NCI-H1105 (cell line): ENCODE results near the gene SLC22A9.
"Not testable (repeated sequence)": the region's sequence is repeated elsewhere in the genome, so short reads cannot be mapped to it uniquely, and the experiment has no call there.

ENCODE experiments used
- DNase-seq: peaks from one replicate; lab custom pipeline; 2025; lab: John Stamatoyannopoulos, UW

The SLC22A9 gene

DNA sequence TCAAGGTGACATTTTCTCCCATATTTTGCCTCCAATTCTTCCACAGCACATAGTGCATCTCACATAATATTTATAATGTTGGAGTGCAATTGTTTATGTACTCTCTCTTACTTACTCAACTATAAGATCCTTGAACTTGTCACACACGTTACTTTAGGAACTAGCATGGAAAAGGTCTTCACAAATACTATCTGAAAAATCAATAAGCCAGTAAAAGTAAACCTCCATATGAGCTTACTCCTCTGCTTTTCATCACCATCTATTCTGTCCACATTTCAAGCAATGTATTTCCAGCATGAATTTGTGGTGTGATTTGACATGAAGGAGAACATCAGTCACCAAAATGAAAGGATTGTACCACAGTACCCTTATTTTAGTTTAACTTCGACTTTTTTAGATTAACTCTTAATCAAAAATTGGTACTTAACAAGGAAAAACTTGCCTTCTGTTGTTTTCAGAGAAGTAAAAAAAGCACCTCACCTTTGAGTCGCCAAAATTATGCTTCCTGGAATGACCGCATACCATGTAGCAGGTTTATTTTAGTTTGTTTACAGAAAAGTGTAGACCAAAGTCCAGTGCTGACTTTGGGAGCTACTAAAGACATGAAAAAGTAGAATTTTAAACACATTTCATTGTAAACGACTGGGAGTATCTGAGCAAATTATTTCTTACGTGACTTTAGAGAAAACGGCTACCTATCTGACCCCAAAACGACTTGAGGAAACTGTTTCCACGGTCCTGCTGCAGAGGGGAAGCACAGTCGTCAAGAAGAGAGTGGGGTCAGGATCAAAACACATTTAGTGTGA lies at the start of gene SLC22A9:
TSS of gene SLC22A9 (plus strand) at position 621 of the 806 bp plus-strand sequence. CDS start 272 bp downstream, outside the sequence.
- no peak for DNase-seq

GRCh38 chr11:63321723-63322122 lies 47.9 kb upstream of the SLC22A9 start:
- no peak for DNase-seq

DNA sequence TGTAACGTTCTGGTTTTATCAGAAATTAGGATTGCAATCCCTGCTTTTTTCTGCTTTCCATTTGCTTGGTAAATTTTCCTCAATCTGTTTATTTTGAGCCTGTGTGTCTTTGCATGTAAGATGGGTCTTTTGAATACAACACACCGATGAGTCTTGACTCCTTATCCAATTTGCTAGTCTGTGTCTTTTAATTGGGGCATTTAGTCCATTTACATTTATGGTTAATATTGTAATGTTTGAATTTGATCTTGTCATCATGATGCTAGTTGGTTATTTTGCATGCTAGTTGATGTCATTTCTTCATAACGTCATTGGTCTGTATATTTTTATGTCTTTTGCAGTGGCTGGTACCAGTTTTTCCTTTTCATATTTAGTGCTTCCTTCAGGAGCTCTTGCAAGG lies 34.5 kb upstream of the SLC22A9 start:
- DNase-seq, result not testable (repeated sequence)

DNA sequence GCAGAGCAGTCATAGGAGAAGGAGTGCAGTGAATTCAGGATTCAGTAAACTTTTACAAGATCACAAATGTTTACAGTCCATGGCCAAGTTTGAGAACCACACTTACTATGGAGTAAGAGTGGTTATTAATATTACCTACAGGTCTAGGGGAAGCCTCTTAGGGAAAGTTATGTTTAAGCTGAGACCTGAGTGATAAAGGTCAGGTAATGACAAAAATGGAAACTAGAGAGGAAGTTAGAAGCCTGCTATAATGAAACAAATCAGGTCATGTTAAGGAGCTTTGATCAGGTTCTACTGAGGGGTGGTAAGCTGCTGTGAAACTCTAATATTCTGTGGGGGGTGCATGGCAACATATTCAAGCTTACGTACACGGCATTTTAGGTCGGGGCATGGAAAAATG lies 32.5 kb upstream of the SLC22A9 start:
- DNase-seq, result no peak

DNA sequence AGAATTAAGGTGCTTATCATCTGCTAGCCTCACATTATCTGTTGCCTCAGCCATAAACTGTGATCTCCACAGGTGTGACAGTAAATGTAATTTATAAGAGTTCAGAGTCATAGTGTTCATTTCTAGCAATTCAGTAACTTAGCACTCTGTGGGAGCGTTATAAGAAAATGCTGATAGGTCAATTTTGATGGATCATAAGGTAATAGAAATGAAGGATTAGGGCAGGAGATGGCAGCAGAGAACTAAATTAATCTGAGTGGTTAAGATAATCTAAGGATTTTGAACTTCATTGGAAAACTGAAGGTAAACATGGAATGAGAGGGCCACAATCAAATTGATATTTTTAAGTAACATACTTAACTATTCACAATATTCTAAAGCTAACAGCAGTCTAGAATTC lies 26.5 kb upstream of the SLC22A9 start:
- DNase-seq, result no peak

DNA sequence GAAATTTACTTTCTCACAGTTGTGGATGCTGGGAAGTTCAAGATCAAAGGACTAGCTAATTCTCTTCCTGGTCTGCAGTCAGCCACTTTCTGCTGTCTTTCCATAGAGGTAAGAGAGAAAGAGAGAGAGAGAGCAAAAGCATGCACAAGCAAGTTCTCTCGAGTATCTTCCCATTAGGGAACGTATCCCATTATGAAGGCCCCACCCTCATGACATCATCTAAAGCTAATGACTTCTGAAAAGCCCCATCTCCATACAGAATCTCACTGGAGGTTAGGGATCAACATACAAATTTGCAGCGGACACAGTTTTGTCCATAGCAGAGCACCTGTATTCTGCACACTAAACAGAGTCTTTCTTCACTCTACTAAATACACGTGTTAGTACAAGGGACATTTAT lies 17.4 kb upstream of the SLC22A9 start:
- DNase-seq, result no peak

GRCh38 chr11:63362196-63362793 lies 7.3 kb upstream of the SLC22A9 start:
- no peak for DNase-seq

DNA sequence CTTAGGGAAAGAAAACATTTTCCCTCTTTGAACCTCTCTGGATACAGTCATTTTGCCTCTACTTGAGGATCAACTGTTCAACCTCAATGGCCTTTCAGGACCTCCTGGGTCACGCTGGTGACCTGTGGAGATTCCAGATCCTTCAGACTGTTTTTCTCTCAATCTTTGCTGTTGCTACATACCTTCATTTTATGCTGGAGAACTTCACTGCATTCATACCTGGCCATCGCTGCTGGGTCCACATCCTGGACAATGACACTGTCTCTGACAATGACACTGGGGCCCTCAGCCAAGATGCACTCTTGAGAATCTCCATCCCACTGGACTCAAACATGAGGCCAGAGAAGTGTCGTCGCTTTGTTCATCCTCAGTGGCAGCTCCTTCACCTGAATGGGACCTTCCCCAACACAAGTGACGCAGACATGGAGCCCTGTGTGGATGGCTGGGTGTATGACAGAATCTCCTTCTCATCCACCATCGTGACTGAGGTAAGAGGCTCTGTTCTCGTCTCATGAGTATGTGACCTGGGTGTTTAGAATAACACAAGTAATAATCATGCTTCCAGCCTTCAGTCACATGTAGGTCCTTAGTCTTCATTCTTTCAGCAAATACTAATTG lies 495 bp downstream of the SLC22A9 start:
- DNase-seq, result no peak

GRCh38 chr11:63371396-63371795 lies 1.8 kb downstream of the SLC22A9 start:
- DNase-seq, result no peak

DNA sequence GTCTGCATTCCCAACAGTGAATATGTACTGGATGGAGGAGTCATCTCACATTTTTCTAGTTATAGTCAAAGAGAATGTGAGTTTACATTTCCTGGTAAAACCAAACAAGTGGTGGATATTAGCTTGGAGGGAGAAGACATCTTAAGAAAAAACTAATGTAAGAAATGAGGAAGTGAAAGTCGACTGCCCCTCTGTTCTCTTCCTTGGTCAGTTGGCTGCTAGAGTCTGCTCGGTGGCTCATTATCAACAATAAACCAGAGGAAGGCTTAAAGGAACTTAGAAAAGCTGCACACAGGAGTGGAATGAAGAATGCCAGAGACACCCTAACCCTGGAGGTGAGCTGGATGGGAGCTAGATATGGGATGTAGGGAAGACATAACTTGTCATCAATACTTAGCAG lies 5.8 kb downstream of the SLC22A9 start:
- DNase-seq, result no peak

- DNase-seq, result no peak
Measured at GRCh38 chr11:63380130-63380529, 10.5 kb downstream of the SLC22A9 start.

GRCh38 chr11:63395697-63396096 lies 26.1 kb downstream of the SLC22A9 start:
- no peak for DNase-seq

DNA sequence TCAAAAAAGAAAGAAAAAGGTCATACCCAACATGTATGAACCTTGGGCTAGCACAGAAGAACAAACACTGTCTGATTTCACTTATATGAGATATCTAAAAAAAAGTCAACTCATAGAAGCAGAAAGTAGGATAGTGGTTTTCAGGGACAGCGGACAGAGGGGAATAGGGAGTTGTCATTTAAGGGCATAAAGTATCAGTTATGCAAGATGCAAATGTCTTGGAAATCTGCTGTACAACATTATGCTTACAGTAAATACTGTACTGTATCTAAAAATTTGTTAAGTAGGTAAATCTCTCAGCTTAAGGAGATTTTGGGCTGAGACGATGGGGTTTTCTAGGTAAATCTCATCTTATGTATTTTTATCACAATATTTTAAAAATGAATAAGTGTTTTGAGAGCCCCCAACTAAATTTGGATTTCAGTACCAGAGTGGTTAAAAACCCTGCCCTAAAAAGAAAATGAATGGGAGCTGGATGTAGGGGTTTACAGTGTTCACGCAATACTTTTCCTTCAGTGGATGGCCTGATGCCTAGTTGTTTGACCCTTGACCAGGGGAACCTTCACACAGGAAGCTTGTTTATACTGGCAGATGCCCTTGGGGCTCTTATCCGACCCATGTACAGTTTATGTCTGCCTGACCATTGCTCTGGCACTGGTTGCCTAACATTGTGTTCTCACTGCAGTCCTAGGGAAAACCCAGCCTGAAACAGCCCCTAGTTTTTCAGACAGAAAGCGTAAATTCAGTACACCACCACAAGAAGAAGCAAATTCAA lies 34.8 kb downstream of the SLC22A9 start:
- DNase-seq, result no peak

DNA sequence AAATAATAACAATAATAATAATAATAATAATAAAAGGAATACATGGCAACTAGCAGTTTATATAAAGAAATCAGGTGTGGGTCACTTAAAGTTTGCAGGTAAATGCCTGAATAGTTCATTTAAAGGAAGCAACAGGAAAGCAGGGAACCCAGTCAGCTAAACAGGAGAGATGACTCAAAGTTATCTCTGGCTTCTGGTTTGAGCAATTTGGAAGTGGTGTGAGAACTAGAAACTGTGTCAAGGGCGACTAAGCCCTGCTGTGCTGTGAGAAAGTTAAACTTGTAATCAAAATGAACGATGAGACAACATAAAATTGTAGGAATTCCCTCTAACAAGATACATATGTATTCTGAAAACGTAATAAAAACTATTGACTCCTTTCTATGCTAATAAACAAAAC lies 35.5 kb downstream of the SLC22A9 start:
- no peak for DNase-seq

GRCh38 chr11:63406458-63406857 lies 36.9 kb downstream of the SLC22A9 start:
- no peak for DNase-seq

DNA sequence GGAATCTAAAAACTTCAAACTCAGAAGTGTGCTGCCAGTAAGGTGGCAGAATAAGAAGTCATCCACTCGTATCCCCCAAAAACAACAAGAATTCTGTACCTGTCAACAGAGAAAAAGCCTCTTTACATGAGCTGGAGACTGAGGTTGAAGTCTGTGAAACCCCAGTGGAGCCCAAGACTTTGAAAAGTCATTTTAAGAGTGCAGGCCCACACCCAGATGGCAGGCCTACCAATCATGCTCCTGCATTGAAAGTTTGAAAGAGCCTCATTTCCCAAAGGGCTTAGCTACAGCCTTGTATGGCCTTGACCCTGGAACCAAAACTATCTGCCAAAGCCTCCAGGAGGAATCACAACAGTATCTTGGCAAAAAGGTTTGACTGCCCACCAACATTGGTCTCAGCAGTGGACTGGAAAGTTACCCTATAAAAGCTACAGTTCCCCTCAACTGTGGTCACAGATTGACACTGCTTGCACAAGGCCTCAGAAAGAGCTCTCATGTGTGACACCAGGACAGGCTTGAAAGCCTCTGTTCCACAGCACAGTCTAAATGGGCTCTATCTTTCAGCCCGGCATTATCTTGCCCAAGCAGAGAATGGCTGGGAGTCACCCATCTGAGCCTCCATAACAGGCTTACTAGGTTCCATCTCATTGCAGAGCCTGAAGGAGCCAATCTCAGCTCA lies 47.7 kb downstream of the SLC22A9 start:
- no peak for DNase-seq

GRCh38 chr11:63427971-63428508 lies 58.5 kb downstream of the SLC22A9 start:
- DNase-seq, result no peak

- DNase-seq, result not testable (repeated sequence)
Measured at GRCh38 chr11:63430731-63431130, 61.1 kb downstream of the SLC22A9 start.

DNA sequence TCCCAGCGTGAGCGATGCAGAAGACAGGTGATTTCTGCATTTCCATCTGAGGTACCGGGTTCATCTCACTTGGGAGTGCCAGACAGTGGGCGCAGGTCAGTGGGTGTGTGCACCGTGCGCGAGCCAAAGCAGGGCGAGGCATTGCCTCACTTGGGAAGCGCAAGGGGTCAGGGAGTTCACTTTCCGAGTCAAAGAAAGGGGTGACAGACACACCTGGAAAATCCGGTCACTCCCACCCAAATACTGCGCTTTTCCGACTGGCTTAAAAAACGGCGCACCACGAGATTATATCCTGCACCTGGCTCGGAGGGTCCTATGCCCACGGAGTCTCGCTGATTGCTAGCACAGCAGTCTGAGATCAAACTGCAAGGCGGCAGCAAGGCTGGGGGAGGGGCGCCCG lies 65.8 kb downstream of the SLC22A9 start:
- DNase-seq, result not testable (repeated sequence)

DNA sequence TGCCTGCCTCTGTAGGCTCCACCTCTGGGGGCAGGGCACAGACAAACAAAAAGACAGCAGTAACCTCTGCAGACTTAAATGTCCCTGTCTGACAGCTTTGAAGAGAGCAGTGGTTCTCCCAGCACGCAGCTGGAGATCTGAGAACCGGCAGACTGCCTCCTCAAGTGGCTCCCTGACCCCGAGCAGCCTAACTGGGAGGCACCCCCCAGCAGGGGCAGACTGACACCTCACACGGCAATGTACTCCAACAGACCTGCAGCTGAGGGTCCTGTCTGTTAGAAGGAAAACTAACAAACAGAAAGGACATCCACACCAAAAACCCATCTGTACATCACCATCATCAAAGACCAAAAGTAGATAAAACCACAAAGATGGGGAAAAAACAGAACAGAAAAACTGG lies 66.2 kb downstream of the SLC22A9 start:
- DNase-seq, result not testable (repeated sequence)

GRCh38 chr11:63443714-63444113 lies 74.1 kb downstream of the SLC22A9 start:
- no peak for DNase-seq

- no peak for DNase-seq
Measured at GRCh38 chr11:63444160-63444559, 74.6 kb downstream of the SLC22A9 start.
